HG02798 (cell line): ENCODE results near the gene PDE9A.
"Not testable (repeated sequence)": the region's sequence is repeated elsewhere in the genome, so short reads cannot be mapped to it uniquely, and the experiment has no call there.

Experiments used
- ATAC-seq: cut with Tn5 transposase; IDR thresholded peaks from one replicate; pipeline ENCODE4 v1.9.1; 2021; ENCODE audit warnings: mild to moderate bottlenecking; ENCODE audit not compliant: unreplicated experiment, poor library complexity

The PDE9A gene

GRCh38 chr21:42812528-42813241 lies 159.3 kb downstream of the PDE9A start:
- ATAC-seq: not testable (repeated sequence)

- no peak for ATAC-seq
These were observed 161.8 kb downstream of the PDE9A start for GRCh38 chr21:42815217-42815616.

GRCh38 chr21:42818328-42818749 lies 164.9 kb downstream of the PDE9A start:
- ATAC-seq: no peak

- no peak for ATAC-seq
These were observed 166.6 kb downstream of the PDE9A start for GRCh38 chr21:42819861-42820615.

GRCh38 chr21:42820616-42821465 lies 167.4 kb downstream of the PDE9A start:
- ATAC-seq: no peak
